Activated CD4-positive, alpha-beta T cell treated with anti-CD3 and anti-CD28 coated beads, Interleukin-2, amount 10 ng/mL, durations not matched to agents 7 days and 5 days (primary cell): Measurements from ENCODE around the gene PCDHB7. TPM values are rescaled to one million over a fixed set of nuclear protein-coding genes. Genes with fewer than 3 reads are reported as not detected.
"Not testable (repeated sequence)": the region's sequence is repeated elsewhere in the genome, so short reads cannot be mapped to it uniquely, and the experiment has no call there.

Experiments
- CTCF ChIA-PET: fragments of 350-600 bp; sonication (Branson Sonifier 250); formaldehyde crosslinking; loops from one replicate; lab custom pipeline; 2021; ENCODE audit warnings: antibody characterized with exemption; lab: Charles Lee
- POLR2A ChIA-PET: fragments of 350-600 bp; sonication (Branson Sonifier 250); formaldehyde crosslinking; loops from one replicate; lab custom pipeline; 2021; ENCODE audit warnings: antibody characterized with exemption; lab: Charles Lee
- DNase-seq: peaks from one replicate; pipeline ENCODE4 v3.0.0-alpha.2; 2020
- H3K27ac Mint-ChIP-seq: one replicate; pipeline ENCODE4 v1.8.0; 2021; ENCODE audit warnings: mild to moderate bottlenecking, moderate library complexity, mixed read lengths
- H3K27me3 Mint-ChIP-seq: one replicate; pipeline ENCODE4 v1.8.0; 2021; ENCODE audit warnings: mixed read lengths
- H3K36me3 Mint-ChIP-seq: one replicate; pipeline ENCODE4 v1.8.0; 2021; ENCODE audit warnings: low read depth, mixed read lengths
- H3K4me1 Mint-ChIP-seq: one replicate; pipeline ENCODE4 v1.8.0; 2021; ENCODE audit warnings: mixed read lengths
- H3K4me3 Mint-ChIP-seq: one replicate; pipeline ENCODE4 v1.8.0; 2021; ENCODE audit warnings: mild to moderate bottlenecking, moderate library complexity, mixed read lengths
- H3K9me3 Mint-ChIP-seq: one replicate; pipeline ENCODE4 v1.8.0; 2021; ENCODE audit warnings: mixed read lengths
- total RNA-seq, 2 experiments: library from RNA; stranded (reverse); gene quantifications; one replicate each; pipeline ENCODE4 v1.2.3, GENCODE V29; 2021

The PCDHB7 gene
- total RNA-seq, 2 experiments from 2014 or later, result not detected

GRCh38 chr5:141188682-141189081, 16.2 kb downstream of the PCDHB7 start:
- POLR2A ChIA-PET, CTCF ChIA-PET: not testable (repeated sequence)

GRCh38 chr5:141189131-141189530, 16.7 kb downstream of the PCDHB7 start:
- H3K9me3 Mint-ChIP-seq, result peaks cover 25% of the 10 kb centered on the region
- H3K36me3 Mint-ChIP-seq, H3K27me3 Mint-ChIP-seq, POLR2A ChIA-PET, H3K4me3 Mint-ChIP-seq, H3K4me1 Mint-ChIP-seq, CTCF ChIA-PET, H3K27ac Mint-ChIP-seq, DNase-seq: not testable (repeated sequence)

More at GRCh38 chr5:141188682-141189081, 16.2 kb downstream of the PCDHB7 start:
- not testable (repeated sequence) for H3K4me3 Mint-ChIP-seq, DNase-seq, H3K27me3 Mint-ChIP-seq, H3K36me3 Mint-ChIP-seq, H3K4me1 Mint-ChIP-seq
- peak overlapping the region; percentile 62 for H3K27ac Mint-ChIP-seq
- H3K9me3 Mint-ChIP-seq, result peaks cover 25% of the 10 kb centered on the region

- POLR2A ChIA-PET, result no interaction called here
- no peak within 1 kb of the TSS for H3K27ac Mint-ChIP-seq
- H3K27me3 Mint-ChIP-seq, result peaks cover 7% of the 10 kb centered on the region
Observed at GRCh38 chr5:141192110-141192725, 19.8 kb downstream of the PCDHB7 start, which contains the start of gene PCDHB10. TSS of gene PCDHB10 (plus strand) at chr5:141192353. CDS start at chr5:141192553, 200 bp downstream.

GRCh38 chr5:141194332-141194731, 21.9 kb downstream of the PCDHB7 start:
- CTCF ChIA-PET, H3K27me3 Mint-ChIP-seq: not testable (repeated sequence)

More at GRCh38 chr5:141192110-141192725, 19.8 kb downstream of the PCDHB7 start, which contains the start of gene PCDHB10:
- CTCF ChIA-PET, result interaction anchor here (1.2 kb wide), 1 partner anchor 365 kb away, joined by 3 read pairs; no protein-coding TSS in a partner anchor
- Mint-ChIP-seq H3K9me3 (peaks cover 26% of the 10 kb centered on the region), H3K4me3 (no peak within 1 kb of the TSS), H3K36me3 (peaks cover 2% of the 10 kb centered on the region), H3K4me1 (no peaks in the 10 kb centered on the region)
- DNase-seq, result peak; percentile 18

GRCh38 chr5:141196363-141196762, 23.9 kb downstream of the PCDHB7 start:
- Mint-ChIP-seq H3K27me3 (peaks cover 4% of the 10 kb centered on the region), H3K4me3 (no peak overlapping the region), H3K9me3 (peaks cover 37% of the 10 kb centered on the region), H3K27ac (no peak overlapping the region), H3K4me1 (no peaks in the 10 kb centered on the region), H3K36me3 (no peaks in the 10 kb centered on the region)
- ChIA-PET POLR2A (no interaction called here), CTCF (no interaction called here)
- DNase-seq, result no peak

More at GRCh38 chr5:141194332-141194731, 21.9 kb downstream of the PCDHB7 start:
- H3K27ac Mint-ChIP-seq, H3K4me3 Mint-ChIP-seq, DNase-seq, H3K36me3 Mint-ChIP-seq, H3K4me1 Mint-ChIP-seq, POLR2A ChIA-PET: not testable (repeated sequence)
- peaks cover 28% of the 10 kb centered on the region for H3K9me3 Mint-ChIP-seq

GRCh38 chr5:141199359-141200235, 27.2 kb downstream of the PCDHB7 start, which contains the start of gene PCDHB11:
TSS of gene PCDHB11 (plus strand) at chr5:141199627. CDS start at chr5:141199775, 148 bp downstream.
- Mint-ChIP-seq H3K36me3 (peaks cover 2% of the 10 kb centered on the region), H3K9me3 (peaks cover 25% of the 10 kb centered on the region), H3K4me3 (no peak within 1 kb of the TSS), H3K4me1 (no peaks in the 10 kb centered on the region), H3K27me3 (no peaks in the 10 kb centered on the region), H3K27ac (no peak within 1 kb of the TSS)
- CTCF ChIA-PET, result no interaction called here
- POLR2A ChIA-PET, result no interaction called here
- DNase-seq, result no peak

GRCh38 chr5:141201126-141201525, 28.7 kb downstream of the PCDHB7 start:
- H3K27me3 Mint-ChIP-seq, CTCF ChIA-PET, H3K4me3 Mint-ChIP-seq, H3K4me1 Mint-ChIP-seq, H3K27ac Mint-ChIP-seq, DNase-seq, H3K36me3 Mint-ChIP-seq, POLR2A ChIA-PET: not testable (repeated sequence)
- H3K9me3 Mint-ChIP-seq, result peaks cover 24% of the 10 kb centered on the region

- peaks cover 19% of the 10 kb centered on the region for H3K9me3 Mint-ChIP-seq
- CTCF ChIA-PET, DNase-seq, H3K27ac Mint-ChIP-seq, H3K27me3 Mint-ChIP-seq, H3K4me3 Mint-ChIP-seq, POLR2A ChIA-PET, H3K36me3 Mint-ChIP-seq, H3K4me1 Mint-ChIP-seq: not testable (repeated sequence)
Observed at GRCh38 chr5:141201646-141202045, 29.2 kb downstream of the PCDHB7 start.

- H3K27me3 Mint-ChIP-seq, result peaks cover 9% of the 10 kb centered on the region
- H3K27ac Mint-ChIP-seq, result no peak within 1 kb of the TSS
- peaks cover 4% of the 10 kb centered on the region for H3K9me3 Mint-ChIP-seq
- ChIA-PET POLR2A (no interaction called here), CTCF (no interaction called here)
- no peaks in the 10 kb centered on the region for H3K4me1 Mint-ChIP-seq
- no peak for DNase-seq
- H3K4me3 Mint-ChIP-seq, result no peak within 1 kb of the TSS
- peaks cover 2% of the 10 kb centered on the region for H3K36me3 Mint-ChIP-seq
Observed at GRCh38 chr5:141208478-141208877, 36.0 kb downstream of the PCDHB7 start, which contains the start of gene PCDHB12. TSS of gene PCDHB12 (plus strand) at chr5:141208719. CDS start at chr5:141208908, 189 bp downstream.

- CTCF ChIA-PET, H3K4me3 Mint-ChIP-seq, H3K27ac Mint-ChIP-seq, H3K4me1 Mint-ChIP-seq, DNase-seq, H3K36me3 Mint-ChIP-seq, POLR2A ChIA-PET: not testable (repeated sequence)
- peaks cover 11% of the 10 kb centered on the region for H3K9me3 Mint-ChIP-seq
- H3K27me3 Mint-ChIP-seq, result peaks cover 12% of the 10 kb centered on the region
Observed at GRCh38 chr5:141210281-141210680, 37.8 kb downstream of the PCDHB7 start.

GRCh38 chr5:141210849-141211248, 38.4 kb downstream of the PCDHB7 start:
- H3K36me3 Mint-ChIP-seq, H3K27ac Mint-ChIP-seq, H3K4me1 Mint-ChIP-seq, POLR2A ChIA-PET, CTCF ChIA-PET, H3K4me3 Mint-ChIP-seq, DNase-seq: not testable (repeated sequence)
- Mint-ChIP-seq H3K9me3 (peaks cover 12% of the 10 kb centered on the region), H3K27me3 (peaks cover 13% of the 10 kb centered on the region)

GRCh38 chr5:141213656-141214339, 41.4 kb downstream of the PCDHB7 start, which contains the start of gene PCDHB13:
TSS of gene PCDHB13 (plus strand) at chr5:141213919. CDS start at chr5:141214124, 205 bp downstream.
- POLR2A ChIA-PET, H3K4me3 Mint-ChIP-seq, H3K27ac Mint-ChIP-seq, H3K4me1 Mint-ChIP-seq, DNase-seq, H3K36me3 Mint-ChIP-seq: not testable (repeated sequence)
- CTCF ChIA-PET, result interaction anchor here (0.6 kb wide), 1 partner anchor 9 kb away, joined by 3 read pairs; the partner anchor contains the start of gene PCDHB14
- peaks cover 15% of the 10 kb centered on the region for H3K27me3 Mint-ChIP-seq
- peaks cover 16% of the 10 kb centered on the region for H3K9me3 Mint-ChIP-seq
